Lung (tissue), 12 donors: Measurements from ENCODE around the gene BCKDHB. TPM values are rescaled to one million over a fixed set of nuclear protein-coding genes. Genes with fewer than 3 reads are reported as not detected.

ENCODE experiments used
- ATAC-seq: fragments of 200-7000 bp; cut with Tn5 transposase; one replicate; pipeline ENCODE4 v1.9.1; 2020; ENCODE audit warnings: moderate number of reproducible peaks; ENCODE audit not compliant: insufficient read depth, low FRiP score
- DNase-seq, 3 donors: peaks; one replicate each; pipeline ENCODE4 v3.0.0-alpha.2; 2013 to 2017
- H3K27ac ChIP-seq, 2 donors: one replicate each; pipeline ENCODE4 v1.5.1; 2013; ENCODE audit warnings: mild to moderate bottlenecking in 2 of 2, moderate library complexity in 2 of 2, control low read depth in 1 of 2, inconsistent platforms in 1 of 2, low read depth in 1 of 2, low read length in 1 of 2
- H3K27me3 ChIP-seq, 3 donors: one replicate each; pipeline ENCODE4 v1.5.1; 2013; ENCODE audit warnings: low read length in 2 of 3; ENCODE audit not compliant: control insufficient read depth in 3 of 3, insufficient read depth in 3 of 3
- H3K36me3 ChIP-seq, 4 donors: one replicate each; pipeline ENCODE4 v1.5.1; 2013; ENCODE audit warnings: low read length in 4 of 4, mild to moderate bottlenecking in 1 of 4, moderate library complexity in 1 of 4; ENCODE audit not compliant: control insufficient read depth in 4 of 4, insufficient read depth in 4 of 4
- H3K4me1 ChIP-seq, 5 donors: one replicate each; pipeline ENCODE4 v1.5.1; 2013; ENCODE audit warnings: low read length in 5 of 5, mild to moderate bottlenecking in 2 of 5, moderate library complexity in 1 of 5; ENCODE audit not compliant: control insufficient read depth in 5 of 5, insufficient read depth in 5 of 5
- H3K4me3 ChIP-seq: one replicate; pipeline ENCODE4 v1.5.1; 2013; ENCODE audit warnings: mild to moderate bottlenecking, control low read depth, moderate library complexity
- H3K9ac ChIP-seq, 2 donors: one replicate each; pipeline ENCODE4 v1.5.1; 2013; ENCODE audit warnings: low read length in 2 of 2, control low read depth in 1 of 2; ENCODE audit not compliant: insufficient read depth in 1 of 2
- H3K9me3 ChIP-seq, 4 donors: one replicate each; pipeline ENCODE4 v1.5.1; 2013; ENCODE audit warnings: low read length in 3 of 4, mild to moderate bottlenecking in 1 of 4, moderate library complexity in 1 of 4; ENCODE audit not compliant: control insufficient read depth in 4 of 4, insufficient read depth in 3 of 4
- CTCF ChIP-seq: IDR thresholded peaks from 2 replicates; pipeline ENCODE4 v1.5.1; 2012; ENCODE audit warnings: mild to moderate bottlenecking; ENCODE audit errors: control extremely low read depth, extremely low read depth
- WGBS, 2 donors: extraction: QIAGEN DNeasy Blood & Tissue Kit; methylation state at CpG; one replicate each; pipeline ENCODE4 v1.1.7; 2013; 5-methylcytosine and 5-hydroxymethylcytosine counted together
- polyA plus RNA-seq, 2 donors: library from polyadenylated mRNA; stranded (reverse); fragments of 200-250 nt; gene quantifications; one replicate each; pipeline ENCODE4 v1.2.1, GENCODE V29; 2013
- total RNA-seq, 2 donors: library from RNA; depleted of rRNA in 1 of 2; stranded (reverse); fragments of >200 nt in 1 of 2; gene quantifications; one replicate each; pipeline ENCODE4 v1.2.1, GENCODE V29; 2014 to 2021
- donor health status: control.
- donor health status: control.
- donor health status: Bipolar disorder and iron deficiency.
- donor health status: healthy.
- donor health status: DM: yes; HTN: yes; CAD: no.

BCKDHB gene
- total and polyA plus RNA-seq, 4 donors, result 6.9 to 27.7 (median 15.7) TPM

DNA sequence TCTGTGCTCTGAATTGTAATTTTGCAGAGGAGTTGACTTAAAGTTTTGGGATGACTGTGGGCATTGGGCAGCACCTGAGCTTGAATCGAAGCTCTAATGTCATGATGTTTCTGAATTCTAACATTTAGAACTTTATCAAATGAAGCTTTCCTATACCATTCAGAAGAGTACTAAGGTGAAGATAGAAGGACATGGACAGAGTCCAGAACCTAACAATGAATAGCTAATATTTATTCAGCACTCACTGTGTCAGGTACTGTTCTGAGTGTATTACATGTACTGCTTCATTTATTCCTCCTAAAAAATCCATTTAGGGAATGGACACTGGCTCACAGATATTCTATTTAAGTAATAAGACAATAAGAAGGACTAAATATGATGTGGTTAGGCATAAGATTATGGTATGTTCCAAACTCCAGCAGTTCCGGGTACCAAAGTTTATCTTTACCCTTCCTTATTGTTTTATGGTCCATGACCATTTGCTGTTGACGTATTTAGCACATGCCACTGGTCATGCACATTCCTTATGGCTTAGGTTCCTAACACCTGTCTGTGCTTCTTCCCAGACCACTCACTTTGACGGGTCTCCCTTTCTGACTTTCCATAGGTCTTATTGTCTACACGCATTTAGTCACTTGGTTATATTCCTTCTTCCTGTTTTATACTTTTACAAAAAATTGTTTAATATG lies 20.3 kb downstream of the BCKDHB start:
- DNase-seq (no peak), ATAC-seq (no peak)
- 90 to 92% methylated on average over 5 of the region's 5 CpGs for WGBS, 2 donors
- Histone ChIP-seq H3K27me3 (no peaks in the 10 kb centered on the region), H3K27ac (no peak overlapping the region), H3K4me3 (no peak overlapping the region), H3K36me3 (peaks cover 1 to 6% (median 5%) of the 10 kb centered on the region in 4 donors), H3K9ac (no peak overlapping the region), H3K9me3 (no peaks in the 10 kb centered on the region), H3K4me1 (no peaks in the 10 kb centered on the region)
- TF ChIP-seq CTCF, result no peak

GRCh38 chr6:80129485-80129884 lies 23.0 kb downstream of the BCKDHB start:
- H3K27ac ChIP-seq, result no peak overlapping the region
- peaks cover 1 to 9% (median 7%) of the 10 kb centered on the region in 4 donors for H3K36me3 ChIP-seq
- H3K4me1 ChIP-seq, result no peaks in the 10 kb centered on the region
- TF ChIP-seq CTCF, result no peak
- H3K4me3 ChIP-seq, result no peak overlapping the region
- ATAC-seq, result no peak
- H3K27me3 ChIP-seq, result no peaks in the 10 kb centered on the region
- no peak overlapping the region for H3K9ac ChIP-seq
- no peaks in the 10 kb centered on the region for H3K9me3 ChIP-seq
- WGBS, 2 donors, result 88 to 92% methylated on average over 3 of the region's 3 CpGs
- DNase-seq, result no peak

DNA sequence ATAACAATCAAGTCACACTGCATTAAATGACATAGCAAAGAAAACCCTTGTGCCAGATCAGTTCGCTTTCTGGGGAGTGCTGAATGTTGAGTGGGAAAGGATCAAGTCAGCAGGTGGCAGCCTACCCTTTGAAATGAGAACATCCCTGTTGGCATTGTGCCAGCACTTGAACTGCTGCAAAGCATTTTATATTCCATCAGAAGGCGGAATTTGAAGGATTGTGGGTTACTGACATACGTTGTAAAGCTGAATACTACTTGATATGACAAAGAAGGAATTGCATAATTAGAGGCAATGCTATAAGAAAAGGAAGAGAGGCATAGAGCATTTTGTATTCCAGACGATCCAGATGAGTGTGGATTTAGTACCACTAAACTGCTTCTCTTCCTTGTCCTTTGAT lies 26.5 kb downstream of the BCKDHB start:
- WGBS, 2 donors, result 52 to 53% methylated on average over 4 of the region's 4 CpGs
- peak overlapping the region in 1 of 2 donors; percentile 24 for H3K9ac ChIP-seq
- no peak overlapping the region for H3K4me3 ChIP-seq
- H3K27me3 ChIP-seq, result no peaks in the 10 kb centered on the region
- H3K4me1 ChIP-seq, result no peaks in the 10 kb centered on the region
- H3K9me3 ChIP-seq, result no peaks in the 10 kb centered on the region
- H3K27ac ChIP-seq, result no peak overlapping the region
- H3K36me3 ChIP-seq, result peaks cover 1 to 11% (median 9%) of the 10 kb centered on the region in 4 donors
- no peak for ATAC-seq
- TF ChIP-seq CTCF, result peak; percentile 22
- peak; percentile 68 to 83 (median 77) for DNase-seq
